ENCODE results near the gene COPG1.

DNA sequence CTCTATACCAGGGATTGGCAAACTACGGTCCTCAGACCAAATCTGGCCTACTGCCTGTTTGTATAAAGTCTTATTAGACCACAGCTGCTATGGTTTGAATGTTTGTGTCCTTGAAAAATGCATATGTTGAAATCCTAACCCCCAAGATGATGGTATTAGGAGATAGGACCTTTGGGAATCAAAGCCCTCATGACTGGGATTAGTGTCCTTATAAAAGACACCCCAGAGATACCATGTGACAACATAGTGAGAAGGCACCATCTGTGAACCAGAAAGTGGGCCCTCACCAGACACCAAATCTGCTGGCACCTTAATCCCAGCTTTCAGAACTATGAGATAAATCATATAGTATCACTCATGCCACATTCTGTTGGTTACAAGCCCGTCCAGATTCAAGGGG lies 36.7 kb downstream of the COPG1 start:
- TF ChIP-seq POLR2A (IDR thresholded peaks at IDR 0.05) (no peak), CTCF (IDR thresholded peaks at IDR 0.05) (no peak)

Measured in breast epithelium (tissue), 3 donors.